Neural progenitor cell (in vitro differentiated cells): ENCODE data around the gene EVC2.

Experiments used
- EZH2 ChIP-seq: fragments of 200-600 bp; sonication (generic); IDR thresholded peaks from 2 replicates; pipeline ENCODE4 v1.6.1; 2017; ENCODE audit warnings: antibody characterized with exemption, mild to moderate bottlenecking, moderate library complexity
- TF ChIP-seq, protein P1 (sequence below): fragments of 200-600 bp; sonication (generic); IDR thresholded peaks from 2 replicates; pipeline ENCODE4 v1.5.1; 2017; ENCODE audit warnings: antibody characterized with exemption, mild to moderate bottlenecking

DNA sequence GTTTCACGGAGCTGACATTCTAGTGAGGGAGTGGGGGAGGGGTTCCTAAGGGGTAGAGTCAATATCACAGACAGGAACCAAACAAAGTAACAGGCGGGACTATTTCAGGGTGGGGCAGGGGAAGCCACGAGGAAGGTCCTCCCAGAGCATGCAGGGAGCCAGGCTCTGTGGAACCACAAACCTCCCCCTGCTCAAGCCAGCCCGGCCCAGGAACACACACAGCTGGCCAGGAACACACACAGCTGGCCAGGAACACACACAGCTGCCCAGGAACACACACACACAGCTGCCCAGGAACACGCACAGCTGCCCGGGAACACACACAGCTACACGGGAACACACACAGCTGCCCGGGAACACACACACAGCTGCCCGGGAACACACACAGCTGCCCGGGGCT lies 24.8 kb downstream of the EVC2 start:
- TF ChIP-seq, protein P1, sequence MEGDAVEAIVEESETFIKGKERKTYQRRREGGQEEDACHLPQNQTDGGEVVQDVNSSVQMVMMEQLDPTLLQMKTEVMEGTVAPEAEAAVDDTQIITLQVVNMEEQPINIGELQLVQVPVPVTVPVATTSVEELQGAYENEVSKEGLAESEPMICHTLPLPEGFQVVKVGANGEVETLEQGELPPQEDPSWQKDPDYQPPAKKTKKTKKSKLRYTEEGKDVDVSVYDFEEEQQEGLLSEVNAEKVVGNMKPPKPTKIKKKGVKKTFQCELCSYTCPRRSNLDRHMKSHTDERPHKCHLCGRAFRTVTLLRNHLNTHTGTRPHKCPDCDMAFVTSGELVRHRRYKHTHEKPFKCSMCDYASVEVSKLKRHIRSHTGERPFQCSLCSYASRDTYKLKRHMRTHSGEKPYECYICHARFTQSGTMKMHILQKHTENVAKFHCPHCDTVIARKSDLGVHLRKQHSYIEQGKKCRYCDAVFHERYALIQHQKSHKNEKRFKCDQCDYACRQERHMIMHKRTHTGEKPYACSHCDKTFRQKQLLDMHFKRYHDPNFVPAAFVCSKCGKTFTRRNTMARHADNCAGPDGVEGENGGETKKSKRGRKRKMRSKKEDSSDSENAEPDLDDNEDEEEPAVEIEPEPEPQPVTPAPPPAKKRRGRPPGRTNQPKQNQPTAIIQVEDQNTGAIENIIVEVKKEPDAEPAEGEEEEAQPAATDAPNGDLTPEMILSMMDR = no peak
- TF ChIP-seq EZH2 = no peak
